ENCODE measurements around the gene IKZF4.
"Not testable (repeated sequence)": the region's sequence is repeated elsewhere in the genome, so short reads cannot be mapped to it uniquely, and the experiment has no call there.

The IKZF4 gene

GRCh38 chr12:56040963-56041551 lies 20.2 kb downstream of the IKZF4 start:
- Mint-ChIP-seq H3K4me1 (ENCODE audit: low read depth) (peaks cover 45% of the 10 kb centered on the region), H3K9me3 (no peaks in the 10 kb centered on the region), H3K4me3 (peak overlapping the region; percentile 99), H3K27ac (peak overlapping the region; percentile 97), H3K27me3 (ENCODE audit: low read depth) (no peaks in the 10 kb centered on the region), H3K36me3 (ENCODE audit: low read depth) (peaks cover 51% of the 10 kb centered on the region)

GRCh38 chr12:56041552-56042429 lies 20.9 kb downstream of the IKZF4 start, which contains the start of gene RPS26:
TSS of gene RPS26 (plus strand) at chr12:56041918. CDS start at chr12:56042167, 249 bp downstream.
- H3K9me3 Mint-ChIP-seq, result no peaks in the 10 kb centered on the region
- H3K27me3 Mint-ChIP-seq (ENCODE audit: low read depth), result no peaks in the 10 kb centered on the region
- H3K36me3 Mint-ChIP-seq (ENCODE audit: low read depth), result peaks cover 46% of the 10 kb centered on the region

GRCh38 chr12:56042430-56042813 lies 21.6 kb downstream of the IKZF4 start:
- H3K27me3 Mint-ChIP-seq (ENCODE audit: low read depth), result not testable (repeated sequence)

More at GRCh38 chr12:56041552-56042429, 20.9 kb downstream of the IKZF4 start, which contains the start of gene RPS26:
- H3K4me1 Mint-ChIP-seq (ENCODE audit: low read depth), result peaks cover 47% of the 10 kb centered on the region
- peak within 1 kb of the TSS; percentile 99 for H3K4me3 Mint-ChIP-seq
- H3K27ac Mint-ChIP-seq, result peak within 1 kb of the TSS; percentile 97

GRCh38 chr12:56042843-56043242 lies 22.0 kb downstream of the IKZF4 start:
- Mint-ChIP-seq H3K36me3 (ENCODE audit: low read depth) (peaks cover 41% of the 10 kb centered on the region), H3K9me3 (no peaks in the 10 kb centered on the region), H3K4me1 (ENCODE audit: low read depth) (peaks cover 42% of the 10 kb centered on the region), H3K4me3 (peak overlapping the region; percentile 99), H3K27ac (peak overlapping the region; percentile 97), H3K27me3 (ENCODE audit: low read depth) (no peaks in the 10 kb centered on the region)

More at GRCh38 chr12:56042430-56042813, 21.6 kb downstream of the IKZF4 start:
- peaks cover 46% of the 10 kb centered on the region for H3K4me1 Mint-ChIP-seq (ENCODE audit: low read depth)
- peak overlapping the region; percentile 97 for H3K27ac Mint-ChIP-seq
- peak overlapping the region; percentile 99 for H3K4me3 Mint-ChIP-seq
- not testable (repeated sequence) for H3K9me3 Mint-ChIP-seq
- peaks cover 44% of the 10 kb centered on the region for H3K36me3 Mint-ChIP-seq (ENCODE audit: low read depth)

- H3K9me3 Mint-ChIP-seq, result no peaks in the 10 kb centered on the region
- peak overlapping the region; percentile 72 for H3K27ac Mint-ChIP-seq
- H3K27me3 Mint-ChIP-seq (ENCODE audit: low read depth), result no peaks in the 10 kb centered on the region
- peaks cover 26% of the 10 kb centered on the region for H3K4me1 Mint-ChIP-seq (ENCODE audit: low read depth)
- H3K36me3 Mint-ChIP-seq (ENCODE audit: low read depth), result peaks cover 31% of the 10 kb centered on the region
- no peak overlapping the region for H3K4me3 Mint-ChIP-seq
These were observed 25.4 kb downstream of the IKZF4 start for GRCh38 chr12:56046027-56046780.

GRCh38 chr12:56053407-56053893 lies 32.6 kb downstream of the IKZF4 start:
- Mint-ChIP-seq H3K27ac (no peak overlapping the region), H3K4me1 (ENCODE audit: low read depth) (peaks cover 6% of the 10 kb centered on the region), H3K27me3 (ENCODE audit: low read depth) (peaks cover 5% of the 10 kb centered on the region), H3K36me3 (ENCODE audit: low read depth) (no peaks in the 10 kb centered on the region), H3K9me3 (no peaks in the 10 kb centered on the region), H3K4me3 (no peak overlapping the region)

- peaks cover 17% of the 10 kb centered on the region for H3K27me3 Mint-ChIP-seq (ENCODE audit: low read depth)
- not testable (repeated sequence) for H3K4me1 Mint-ChIP-seq (ENCODE audit: low read depth); H3K9me3 Mint-ChIP-seq; H3K36me3 Mint-ChIP-seq (ENCODE audit: low read depth); H3K27ac Mint-ChIP-seq; H3K4me3 Mint-ChIP-seq
These were observed 39.1 kb downstream of the IKZF4 start for GRCh38 chr12:56059964-56060363.

- Mint-ChIP-seq H3K36me3 (ENCODE audit: low read depth) (peaks cover 1% of the 10 kb centered on the region), H3K4me3 (no peak overlapping the region), H3K4me1 (ENCODE audit: low read depth) (no peaks in the 10 kb centered on the region)
These were observed 41.1 kb downstream of the IKZF4 start for GRCh38 chr12:56061982-56062381.

GRCh38 chr12:56062996-56063395 lies 42.2 kb downstream of the IKZF4 start:
- Mint-ChIP-seq H3K27ac (no peak overlapping the region), H3K36me3 (ENCODE audit: low read depth) (peaks cover 1% of the 10 kb centered on the region), H3K4me3 (no peak overlapping the region), H3K9me3 (no peaks in the 10 kb centered on the region), H3K27me3 (ENCODE audit: low read depth) (peaks cover 17% of the 10 kb centered on the region), H3K4me1 (ENCODE audit: low read depth) (no peaks in the 10 kb centered on the region)

More at GRCh38 chr12:56061982-56062381, 41.1 kb downstream of the IKZF4 start:
- Mint-ChIP-seq H3K9me3 (no peaks in the 10 kb centered on the region), H3K27ac (no peak overlapping the region), H3K27me3 (ENCODE audit: low read depth) (peaks cover 17% of the 10 kb centered on the region)

GRCh38 chr12:56071648-56072047 lies 50.8 kb downstream of the IKZF4 start:
- no peak overlapping the region for H3K27ac Mint-ChIP-seq
- H3K27me3 Mint-ChIP-seq (ENCODE audit: low read depth), result peaks cover 4% of the 10 kb centered on the region
- no peaks in the 10 kb centered on the region for H3K4me1 Mint-ChIP-seq (ENCODE audit: low read depth)
- H3K4me3 Mint-ChIP-seq, result no peak overlapping the region
- H3K36me3 Mint-ChIP-seq (ENCODE audit: low read depth), result no peaks in the 10 kb centered on the region
- H3K9me3 Mint-ChIP-seq, result no peaks in the 10 kb centered on the region

- Mint-ChIP-seq H3K27ac (no peak overlapping the region), H3K4me1 (ENCODE audit: low read depth) (peaks cover 4% of the 10 kb centered on the region), H3K36me3 (ENCODE audit: low read depth) (no peaks in the 10 kb centered on the region), H3K9me3 (no peaks in the 10 kb centered on the region), H3K4me3 (no peak overlapping the region), H3K27me3 (ENCODE audit: low read depth) (peaks cover 7% of the 10 kb centered on the region)
These were observed 53.6 kb downstream of the IKZF4 start for GRCh38 chr12:56074396-56074795.

GRCh38 chr12:56077966-56078365 lies 57.1 kb downstream of the IKZF4 start:
- peaks cover 20% of the 10 kb centered on the region for H3K27me3 Mint-ChIP-seq (ENCODE audit: low read depth)
- not testable (repeated sequence) for H3K4me3 Mint-ChIP-seq

GRCh38 chr12:56078427-56078826 lies 57.6 kb downstream of the IKZF4 start:
- H3K36me3 Mint-ChIP-seq (ENCODE audit: low read depth), result no peaks in the 10 kb centered on the region
- H3K27ac Mint-ChIP-seq, result no peak overlapping the region
- peaks cover 18% of the 10 kb centered on the region for H3K27me3 Mint-ChIP-seq (ENCODE audit: low read depth)
- peaks cover 9% of the 10 kb centered on the region for H3K4me1 Mint-ChIP-seq (ENCODE audit: low read depth)
- H3K4me3 Mint-ChIP-seq, result peak overlapping the region; percentile 82
- no peaks in the 10 kb centered on the region for H3K9me3 Mint-ChIP-seq

More at GRCh38 chr12:56077966-56078365, 57.1 kb downstream of the IKZF4 start:
- not testable (repeated sequence) for H3K27ac Mint-ChIP-seq; H3K4me1 Mint-ChIP-seq (ENCODE audit: low read depth); H3K36me3 Mint-ChIP-seq (ENCODE audit: low read depth); H3K9me3 Mint-ChIP-seq

Measured in T-helper 1 cell treated with Interleukin-12 subunit alpha and Interleukin-12 subunit beta and Interleukin-4 antibody, amounts not matched to agents 30 μg/mL and 1 μg/mL, for 36 hours (primary cell).